ENCODE data around the gene LRRN3. TPM values are rescaled to one million over a fixed set of nuclear protein-coding genes. Genes with fewer than 3 reads are reported as not detected.

LRRN3 gene
- total and polyA plus RNA-seq, 2 of the 8 experiments (the other 6 are each of a cell fraction or from before 2014, with no cell fraction given): 0.20 to 0.32 TPM

- H3K4me3 ChIP-seq (ENCODE audit: extremely low read depth in 1 of 4, insufficient read depth in 2 of 4, low read depth in 3 of 4, low read length in 4 of 4): no peak overlapping the region
- no peak overlapping the region for H4K91ac ChIP-seq (replicated peaks; ENCODE audit: insufficient read length, low read length)
- H2BK120ac ChIP-seq (replicated peaks; ENCODE audit: low read depth, low read length): no peak overlapping the region
- no peak overlapping the region for H3K14ac ChIP-seq (ENCODE audit: insufficient read length)
- no peaks in the 10 kb centered on the region for H4K20me1 ChIP-seq (replicated peaks in 1 of 2; ENCODE audit: control insufficient read depth in 1 of 2, insufficient read depth in 2 of 2, low read length in 2 of 2)
- no peak overlapping the region for H3K23ac ChIP-seq (ENCODE audit: insufficient read length)
- no peak overlapping the region for H2AFZ ChIP-seq (ENCODE audit: low read length)
- no peak overlapping the region for H3K18ac ChIP-seq (ENCODE audit: extremely low read depth, low read length)
- no peak overlapping the region for H2BK20ac ChIP-seq (ENCODE audit: low read length)
- FAIRE-seq (no peak), DNase-seq (ENCODE audit: low read depth in 1 of 2, low spot score in 2 of 2) (no peak)
- H3K27ac ChIP-seq (ENCODE audit: low read depth, low read length): no peak overlapping the region
- ChIA-PET POLR2A (ENCODE audit: partially characterized antibody) (no interaction called here), CTCF (ENCODE audit: partially characterized antibody) (interaction anchor here (0.6 kb wide), 1 partner anchor 393 kb away, joined by 3 read pairs; no protein-coding TSS in a partner anchor)
- no peak overlapping the region for H2AK5ac ChIP-seq (ENCODE audit: low read depth, low read length)
- 88% methylated on average over 2 of the region's 2 CpGs; no CpG with 5 or more reads in 1 of the 2 experiments for WGBS, 2 experiments (ENCODE audit: extremely low coverage in 1 of 2, insufficient coverage in 1 of 2, insufficient read length in 1 of 2, insufficient replicate concordance in 2 of 2, low coverage in 1 of 2, low lambda C conversion rate in 2 of 2, missing lambda C conversion rate in 1 of 2)
- no peaks in the 10 kb centered on the region for H3K4me1 ChIP-seq (replicated peaks in 1 of 4; ENCODE audit: control insufficient read depth in 3 of 4, insufficient read depth in 4 of 4, low read length in 3 of 4)
- H2BK15ac ChIP-seq (ENCODE audit: low read length): no peak overlapping the region
- H4K5ac ChIP-seq (ENCODE audit: insufficient read length, low read depth, low read length): no peak overlapping the region
- H2BK5ac ChIP-seq (ENCODE audit: low read depth, low read length): no peak overlapping the region
- H3K79me1 ChIP-seq (ENCODE audit: low read depth, low read length): no peaks in the 10 kb centered on the region
- no peaks in the 10 kb centered on the region for H3K9me3 ChIP-seq (ENCODE audit: insufficient read depth in 2 of 2, low read depth in 1 of 2, low read length in 1 of 2)
- H3K4ac ChIP-seq (replicated peaks; ENCODE audit: insufficient read length, low read depth, low read length): no peak overlapping the region
- H3K79me2 ChIP-seq (ENCODE audit: control insufficient read depth in 1 of 2, insufficient read depth in 2 of 2, low read length in 2 of 2): no peaks in the 10 kb centered on the region
- no peak overlapping the region for H2BK12ac ChIP-seq (ENCODE audit: low read depth, low read length)
- H3K36me3 ChIP-seq (ENCODE audit: control insufficient read depth in 2 of 4, insufficient read depth in 4 of 4, low read length in 3 of 4): no peaks in the 10 kb centered on the region
- H3K4me2 ChIP-seq (ENCODE audit: insufficient read depth in 1 of 2, low read depth in 2 of 2, low read length in 2 of 2): no peak overlapping the region
- H4K8ac ChIP-seq (ENCODE audit: extremely low read depth, insufficient read depth, low read length): no peak overlapping the region
- no peaks in the 10 kb centered on the region for H3K27me3 ChIP-seq (replicated peaks in 1 of 4; ENCODE audit: control insufficient read depth in 3 of 4, extremely low read depth in 1 of 4, insufficient read depth in 3 of 4, low read length in 3 of 4)
- TF ChIP-seq NRF1 (IDR thresholded peaks at IDR 0.05; ENCODE audit: low read depth, low read length): no peak
- TF ChIP-seq EGR1 (IDR thresholded peaks at IDR 0.05; ENCODE audit: borderline replicate concordance, low read depth, low read length): no peak
- TF ChIP-seq NANOG (IDR thresholded peaks at IDR 0.05; ENCODE audit: insufficient read depth, low read depth, low read length, poor library complexity, severe bottlenecking): no peak
- no peak for TF ChIP-seq EZH2 (IDR thresholded peaks at IDR 0.05; ENCODE audit: low read depth, low read length, severe bottlenecking)
- TF ChIP-seq GTF2F1 (IDR thresholded peaks at IDR 0.05; ENCODE audit: borderline replicate concordance, low read depth, low read length): no peak
- TF ChIP-seq SIN3A (conservative IDR thresholded peaks at IDR 0.05 in 1 of 2, IDR thresholded peaks at IDR 0.05 in 1 of 2; ENCODE audit: low read depth in 1 of 2, low read length in 2 of 2): no peak
- TF ChIP-seq PHF8 (conservative IDR thresholded peaks at IDR 0.05; ENCODE audit: low read depth, low read length): no peak
- no peak for TF ChIP-seq SP2 (IDR thresholded peaks at IDR 0.05; ENCODE audit: low read length)
- no peak for TF ChIP-seq RBBP5 (IDR thresholded peaks at IDR 0.05; ENCODE audit: borderline replicate concordance, low read depth, low read length)
- no peak for TF ChIP-seq BRCA1 (IDR thresholded peaks at IDR 0.05; ENCODE audit: low read depth, low read length)
- TF ChIP-seq KDM4A (IDR thresholded peaks at IDR 0.05; ENCODE audit: low read depth, low read length, severe bottlenecking): no peak
- TF ChIP-seq JUN (IDR thresholded peaks at IDR 0.05; ENCODE audit: low read depth, low read length): no peak
- TF ChIP-seq CEBPB (IDR thresholded peaks at IDR 0.05; ENCODE audit: low read depth, low read length): no peak
- TF ChIP-seq, protein P1, sequence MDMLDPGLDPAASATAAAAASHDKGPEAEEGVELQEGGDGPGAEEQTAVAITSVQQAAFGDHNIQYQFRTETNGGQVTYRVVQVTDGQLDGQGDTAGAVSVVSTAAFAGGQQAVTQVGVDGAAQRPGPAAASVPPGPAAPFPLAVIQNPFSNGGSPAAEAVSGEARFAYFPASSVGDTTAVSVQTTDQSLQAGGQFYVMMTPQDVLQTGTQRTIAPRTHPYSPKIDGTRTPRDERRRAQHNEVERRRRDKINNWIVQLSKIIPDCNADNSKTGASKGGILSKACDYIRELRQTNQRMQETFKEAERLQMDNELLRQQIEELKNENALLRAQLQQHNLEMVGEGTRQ (IDR thresholded peaks at IDR 0.05; ENCODE audit: low read length): no peak
- no peak overlapping the region for H3K56ac ChIP-seq (replicated peaks; ENCODE audit: insufficient read length, low read depth, low read length)
- no peak overlapping the region for H3K9ac ChIP-seq (replicated peaks in 1 of 4; ENCODE audit: extremely low read depth in 1 of 4, low read depth in 3 of 4, low read length in 3 of 4)
- H3K23me2 ChIP-seq (ENCODE audit: low read depth, low read length): no peaks in the 10 kb centered on the region
These were observed 54.5 kb downstream of the LRRN3 start for GRCh38 chr7:111145472-111145871.

All from H1 (cell line).